ENCODE measurements around the gene ERRFI1.

Gene ERRFI1

GRCh38 chr1:8003438-8004112 lies 22.5 kb downstream of the ERRFI1 start:
- no peak for DNase-seq (ENCODE audit: low read depth in 1 of 2, low spot score in 1 of 2)
- no peak for TF ChIP-seq JUND (IDR thresholded peaks at IDR 0.05; ENCODE audit: low read depth)
- in situ Hi-C loops (cut with HindIII; ENCODE audit: low pct_unique_long_range_greater_than_20kb, low sequenced_read_pairs) = no loop called here

GRCh38 chr1:8002921-8003320 lies 23.2 kb downstream of the ERRFI1 start:
- in situ Hi-C loops (cut with HindIII; ENCODE audit: low pct_unique_long_range_greater_than_20kb, low sequenced_read_pairs) = no loop called here
- DNase-seq (ENCODE audit: low read depth in 1 of 2, low spot score in 1 of 2) = no peak
- no peak for TF ChIP-seq JUND (IDR thresholded peaks at IDR 0.05; ENCODE audit: low read depth)

- in situ Hi-C loops (cut with HindIII; ENCODE audit: low pct_unique_long_range_greater_than_20kb, low sequenced_read_pairs) = no loop called here
- DNase-seq (ENCODE audit: low read depth in 1 of 2, low spot score in 1 of 2) = no peak
- TF ChIP-seq JUND (IDR thresholded peaks at IDR 0.05; ENCODE audit: low read depth) = no peak
Measured at GRCh38 chr1:8002329-8002910, 23.7 kb downstream of the ERRFI1 start.

GRCh38 chr1:7995437-7995836 lies 30.7 kb downstream of the ERRFI1 start:
- in situ Hi-C loops (cut with HindIII; ENCODE audit: low pct_unique_long_range_greater_than_20kb, low sequenced_read_pairs) = no loop called here
- TF ChIP-seq JUND (IDR thresholded peaks at IDR 0.05; ENCODE audit: low read depth) = no peak
- no peak for DNase-seq (ENCODE audit: low read depth in 1 of 2, low spot score in 1 of 2)

- TF ChIP-seq JUND (IDR thresholded peaks at IDR 0.05; ENCODE audit: low read depth) = no peak
- DNase-seq (ENCODE audit: low read depth in 1 of 2, low spot score in 1 of 2) = no peak
- in situ Hi-C loops (cut with HindIII; ENCODE audit: low pct_unique_long_range_greater_than_20kb, low sequenced_read_pairs) = no loop called here
Measured at GRCh38 chr1:7994827-7995226, 31.3 kb downstream of the ERRFI1 start.

- DNase-seq (ENCODE audit: low read depth in 1 of 2, low spot score in 1 of 2) = no peak
- TF ChIP-seq JUND (IDR thresholded peaks at IDR 0.05; ENCODE audit: low read depth) = no peak
- in situ Hi-C loops (cut with HindIII; ENCODE audit: low pct_unique_long_range_greater_than_20kb, low sequenced_read_pairs) = no loop called here
Measured at GRCh38 chr1:7993593-7994479, 32.3 kb downstream of the ERRFI1 start.

- in situ Hi-C loops (cut with HindIII; ENCODE audit: low pct_unique_long_range_greater_than_20kb, low sequenced_read_pairs) = no loop called here
- no peak for DNase-seq (ENCODE audit: low read depth in 1 of 2, low spot score in 1 of 2)
- no peak for TF ChIP-seq JUND (IDR thresholded peaks at IDR 0.05; ENCODE audit: low read depth)
Measured at GRCh38 chr1:7992885-7993284, 33.2 kb downstream of the ERRFI1 start.

- DNase-seq (ENCODE audit: low read depth in 1 of 2, low spot score in 1 of 2) = peak in 1 of 2 experiments; percentile 16
- in situ Hi-C loops (cut with HindIII; ENCODE audit: low pct_unique_long_range_greater_than_20kb, low sequenced_read_pairs) = no loop called here
Measured at GRCh38 chr1:7991504-7992440, 34.3 kb downstream of the ERRFI1 start.

GRCh38 chr1:7989762-7990428 lies 36.2 kb downstream of the ERRFI1 start:
- no peak for DNase-seq (ENCODE audit: low read depth in 1 of 2, low spot score in 1 of 2)
- in situ Hi-C loops (cut with HindIII; ENCODE audit: low pct_unique_long_range_greater_than_20kb, low sequenced_read_pairs) = no loop called here
- TF ChIP-seq JUND (IDR thresholded peaks at IDR 0.05; ENCODE audit: low read depth) = no peak

More at GRCh38 chr1:7991504-7992440, 34.3 kb downstream of the ERRFI1 start:
- no peak for TF ChIP-seq JUND (IDR thresholded peaks at IDR 0.05; ENCODE audit: low read depth)

- in situ Hi-C loops (cut with HindIII; ENCODE audit: low pct_unique_long_range_greater_than_20kb, low sequenced_read_pairs) = no loop called here
- no peak for TF ChIP-seq JUND (IDR thresholded peaks at IDR 0.05; ENCODE audit: low read depth)
- no peak for DNase-seq (ENCODE audit: low read depth in 1 of 2, low spot score in 1 of 2)
Measured at GRCh38 chr1:7988576-7988975, 37.5 kb downstream of the ERRFI1 start.

- DNase-seq (ENCODE audit: low read depth in 1 of 2, low spot score in 1 of 2) = no peak
- no peak for TF ChIP-seq JUND (IDR thresholded peaks at IDR 0.05; ENCODE audit: low read depth)
- in situ Hi-C loops (cut with HindIII; ENCODE audit: low pct_unique_long_range_greater_than_20kb, low sequenced_read_pairs) = no loop called here
Measured at GRCh38 chr1:7987528-7987927, 38.6 kb downstream of the ERRFI1 start.
